Panc1 (cell line): ENCODE measurements around the gene NCF1.
"Not testable (repeated sequence)": the region's sequence is repeated elsewhere in the genome, so short reads cannot be mapped to it uniquely, and the experiment has no call there.

Source experiments
- CTCF ChIP-seq: fragments of 450-650 bp; IDR thresholded peaks from 2 replicates; pipeline ENCODE4 v1.5.1; 2017; ENCODE audit warnings: mild to moderate bottlenecking
- POLR2AphosphoS5 ChIP-seq: IDR thresholded peaks from 2 replicates; pipeline ENCODE4 v1.6.1; 2012; ENCODE audit warnings: mild to moderate bottlenecking, low read depth, low read length, moderate library complexity

- TF ChIP-seq CTCF, POLR2AphosphoS5: not testable (repeated sequence)
Observed at GRCh38 chr7:74743936-74744557, 29.8 kb upstream of the NCF1 start.
